GM15510 (cell line): ENCODE measurements around the gene SNX21.

ENCODE experiments used
- POLR2A ChIP-seq: IDR thresholded peaks from 3 replicates; pipeline ENCODE4 v1.6.1; 2011; ENCODE audit warnings: borderline replicate concordance; ENCODE audit not compliant: insufficient read length; ENCODE audit errors: extremely low read depth

The SNX21 gene

DNA sequence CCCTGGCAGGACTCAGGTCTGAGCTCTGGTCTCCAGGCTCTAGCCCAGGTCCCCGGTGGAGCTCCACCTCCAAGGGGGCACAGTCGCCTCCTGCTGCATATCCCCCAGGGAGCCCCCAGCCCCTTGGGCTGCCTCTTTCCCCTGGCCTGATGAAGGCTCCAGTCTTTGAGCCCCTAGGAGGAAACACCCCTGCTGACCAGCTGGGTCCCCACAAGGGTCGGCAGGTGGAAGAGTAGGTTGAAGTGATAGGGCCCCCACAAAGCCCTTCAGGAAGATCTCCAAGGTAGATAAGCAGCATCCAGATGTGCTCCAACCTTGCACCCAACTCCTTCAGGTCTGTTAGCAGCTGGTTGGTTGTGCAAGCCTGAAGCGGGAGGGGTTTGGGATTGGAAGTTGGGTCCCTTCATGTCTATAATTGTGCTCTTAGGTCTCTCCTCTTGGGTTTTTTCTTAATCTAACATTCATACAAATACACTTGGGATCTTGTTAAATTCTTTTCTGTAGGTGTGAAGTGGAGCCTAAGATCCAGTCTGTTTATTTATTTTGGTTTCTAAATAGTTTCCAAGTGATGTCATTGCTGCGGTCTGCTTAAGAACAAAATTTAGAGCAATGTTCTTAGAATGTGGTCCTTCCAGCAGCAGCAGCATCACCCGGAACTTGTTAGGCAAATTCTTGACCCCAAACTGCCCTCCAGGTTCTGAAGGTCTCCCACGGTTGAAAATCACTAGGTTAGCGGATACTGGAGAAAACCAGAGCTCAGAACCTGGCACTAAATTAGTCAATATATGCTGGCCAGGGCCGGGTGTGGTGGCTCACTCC is 16.0 kb upstream of the SNX21 start:
- TF ChIP-seq POLR2A: no peak

GRCh38 chr20:45818239-45818638 is 15.4 kb upstream of the SNX21 start:
- TF ChIP-seq POLR2A: no peak

- no peak for TF ChIP-seq POLR2A
Observed at GRCh38 chr20:45819466-45819865, 14.1 kb upstream of the SNX21 start.

- no peak for TF ChIP-seq POLR2A
Observed at GRCh38 chr20:45821947-45822346, 11.7 kb upstream of the SNX21 start.

DNA sequence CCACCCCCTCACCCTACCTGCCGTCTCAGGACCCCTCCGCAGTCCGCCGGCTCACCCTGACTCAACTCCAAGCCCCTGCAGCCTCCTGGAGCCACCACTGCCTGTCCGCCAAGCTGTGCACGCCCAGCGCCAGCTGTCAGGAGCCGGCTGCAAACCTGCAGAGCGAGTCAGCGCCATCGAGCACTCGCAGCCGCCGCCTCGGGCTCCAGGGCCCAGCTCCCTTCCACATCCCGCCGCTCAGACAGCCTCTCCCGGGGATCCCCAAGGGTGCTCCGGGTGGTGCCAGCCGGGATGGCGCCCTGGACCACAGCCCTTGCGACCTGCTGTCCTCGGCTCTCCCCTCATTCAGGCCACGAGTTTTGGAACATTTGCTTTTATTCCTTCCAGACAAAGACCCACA is 10.7 kb upstream of the SNX21 start:
- no peak for TF ChIP-seq POLR2A

DNA sequence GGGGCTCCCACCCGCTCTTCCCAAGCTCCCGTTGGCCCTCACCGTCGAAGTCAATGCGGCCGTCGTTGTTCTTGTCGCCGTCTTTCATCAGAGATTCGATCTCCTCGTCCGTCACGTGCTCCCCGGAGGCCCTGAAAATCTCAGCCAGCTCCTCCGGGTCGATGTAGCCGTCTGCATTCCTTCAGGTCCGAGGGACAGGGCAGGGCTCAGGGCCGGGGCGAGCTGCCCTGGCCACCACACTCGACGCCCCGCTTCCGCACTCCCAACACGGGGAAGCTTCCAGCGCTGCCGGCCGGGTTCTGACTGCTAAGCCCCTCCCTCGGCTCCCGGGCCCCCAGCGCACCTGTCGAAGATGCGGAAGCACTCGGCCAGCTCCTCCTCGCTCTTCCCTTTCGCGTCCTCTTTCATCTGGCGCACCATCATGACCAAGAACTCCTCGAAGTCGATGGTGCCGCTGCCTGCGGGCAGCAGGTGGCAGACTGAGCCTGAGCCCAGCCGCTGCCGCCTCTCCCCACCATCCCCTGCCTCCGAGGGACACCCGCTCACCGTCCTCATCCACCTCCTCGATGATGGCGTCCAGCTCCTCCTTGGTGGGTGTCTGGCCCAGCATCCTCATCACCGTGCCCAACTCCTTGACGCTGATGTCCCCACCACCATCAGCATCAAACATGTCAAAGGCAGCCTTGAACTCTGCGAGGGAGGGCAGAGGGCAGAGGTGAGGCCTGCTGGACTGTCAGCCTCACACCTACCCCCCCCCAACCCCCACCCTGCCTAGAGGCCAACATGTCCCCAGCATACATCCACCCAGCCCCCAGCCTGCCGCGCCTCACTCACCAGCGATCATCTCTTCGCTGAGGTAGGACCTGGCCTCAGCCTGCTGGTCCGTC is 9.4 kb upstream of the SNX21 start:
- no peak for TF ChIP-seq POLR2A

DNA sequence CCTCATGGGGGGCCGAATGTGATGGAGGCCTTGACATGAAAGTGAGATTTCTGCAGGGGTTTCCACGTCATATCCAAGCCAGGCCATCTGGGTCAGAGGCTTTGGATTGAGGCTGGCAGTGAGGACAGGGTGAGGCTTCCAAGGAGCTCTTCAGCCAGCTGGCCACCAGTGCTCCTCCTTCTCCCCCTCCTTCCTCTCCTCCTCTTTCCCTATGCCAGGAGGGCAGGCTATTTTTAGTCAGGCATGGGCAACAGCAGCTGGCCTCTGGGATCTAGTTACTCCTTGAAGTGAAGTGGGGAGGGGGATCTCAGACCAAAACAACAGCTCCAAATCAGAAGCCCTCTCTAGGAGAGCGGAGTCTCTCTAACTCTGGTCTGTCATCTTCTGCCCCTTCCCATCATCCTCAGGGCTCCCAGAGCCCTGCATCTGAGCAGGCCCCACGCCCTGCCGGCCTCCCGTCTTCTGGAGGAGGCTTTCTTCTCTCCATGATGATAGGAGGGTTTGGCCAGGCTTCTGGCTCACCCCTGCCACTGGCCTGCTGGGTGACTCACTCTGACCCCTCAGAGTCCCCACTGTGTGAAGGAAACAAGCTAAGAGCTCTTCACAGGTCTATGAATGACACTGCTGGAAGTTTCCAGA is 7.1 kb upstream of the SNX21 start:
- no peak for TF ChIP-seq POLR2A

DNA sequence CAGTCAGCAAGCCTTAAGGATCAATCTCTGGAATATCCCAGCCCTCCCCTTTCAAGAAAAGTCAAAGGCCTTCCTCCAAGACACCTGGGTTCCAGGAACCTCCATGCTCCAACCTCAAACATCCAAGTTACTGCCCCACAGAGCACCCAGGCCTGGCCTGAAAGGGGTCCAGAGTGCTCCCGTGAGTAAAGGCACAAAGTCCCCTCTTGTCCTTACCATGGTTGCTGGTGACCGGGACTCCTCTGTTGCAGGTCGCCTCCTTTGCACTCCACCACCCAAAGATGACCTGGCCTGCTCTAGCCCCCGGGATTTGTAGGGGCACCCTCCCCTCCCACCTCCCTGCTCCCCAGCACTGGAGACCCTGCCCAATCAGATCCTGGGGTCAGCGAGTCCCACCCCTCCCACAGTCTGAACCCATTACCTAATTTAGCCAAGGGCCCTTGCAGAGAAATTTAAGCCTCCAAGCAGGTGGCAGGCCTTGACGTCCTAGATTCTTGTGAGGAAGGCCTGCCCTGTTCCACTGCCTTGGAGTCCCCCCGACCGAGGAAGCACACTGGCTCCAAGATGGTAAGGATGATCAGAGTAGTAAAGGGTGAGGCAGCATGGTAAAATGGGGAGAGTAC is 6.5 kb upstream of the SNX21 start, which contains the start of gene TNNC2:
TNNC2 (minus strand) TSS at position 283 of the 623 bp plus-strand sequence; CDS start at position 219, 64 bp downstream.
- no peak for TF ChIP-seq POLR2A

DNA sequence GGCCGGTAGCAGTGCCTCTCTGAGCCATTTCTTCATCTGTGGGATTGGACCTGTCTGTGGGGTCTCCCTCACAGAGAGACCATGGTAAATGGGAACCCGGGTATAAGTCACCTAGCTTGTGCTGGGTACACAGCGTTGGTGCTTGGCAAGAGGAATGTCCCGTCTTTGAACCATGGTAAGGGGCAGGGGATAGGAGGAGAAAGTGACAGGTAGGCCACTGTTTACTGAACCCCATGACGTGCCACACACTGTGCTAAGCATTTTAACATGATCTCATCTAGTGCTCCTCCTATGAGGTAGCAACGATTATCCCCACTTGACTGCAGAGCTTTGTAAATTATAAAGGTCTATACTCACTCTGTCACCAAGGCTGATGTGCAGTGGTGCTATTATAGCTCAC is 5.9 kb upstream of the SNX21 start:
- TF ChIP-seq POLR2A: no peak

- no peak for TF ChIP-seq POLR2A
Observed at GRCh38 chr20:45828589-45828988, 5.0 kb upstream of the SNX21 start.

DNA sequence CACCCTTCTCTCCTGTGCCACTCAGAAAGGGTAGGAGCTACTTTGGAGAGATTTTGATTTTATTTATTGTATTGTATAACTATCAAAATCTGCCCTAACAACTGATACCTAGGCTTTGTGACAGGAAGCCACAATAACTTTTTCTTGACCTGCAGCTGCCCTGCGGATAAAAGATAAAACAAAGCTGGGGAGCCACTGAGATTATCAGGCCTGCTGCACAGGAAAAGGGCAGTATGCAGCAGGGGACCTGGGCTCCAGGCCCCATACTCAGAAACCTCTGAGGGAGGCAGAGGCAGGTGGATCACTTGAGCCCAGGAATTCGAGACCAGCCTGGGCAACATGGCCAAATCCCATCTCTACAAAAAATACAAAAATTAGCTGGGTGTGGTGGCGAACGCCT is 980 bp upstream of the SNX21 start:
- TF ChIP-seq POLR2A: no peak

- TF ChIP-seq POLR2A: no peak
Observed at GRCh38 chr20:45833883-45834796, 541 bp downstream of the SNX21 start.

GRCh38 chr20:45834797-45835161 is 1.2 kb downstream of the SNX21 start:
- TF ChIP-seq POLR2A: no peak

DNA sequence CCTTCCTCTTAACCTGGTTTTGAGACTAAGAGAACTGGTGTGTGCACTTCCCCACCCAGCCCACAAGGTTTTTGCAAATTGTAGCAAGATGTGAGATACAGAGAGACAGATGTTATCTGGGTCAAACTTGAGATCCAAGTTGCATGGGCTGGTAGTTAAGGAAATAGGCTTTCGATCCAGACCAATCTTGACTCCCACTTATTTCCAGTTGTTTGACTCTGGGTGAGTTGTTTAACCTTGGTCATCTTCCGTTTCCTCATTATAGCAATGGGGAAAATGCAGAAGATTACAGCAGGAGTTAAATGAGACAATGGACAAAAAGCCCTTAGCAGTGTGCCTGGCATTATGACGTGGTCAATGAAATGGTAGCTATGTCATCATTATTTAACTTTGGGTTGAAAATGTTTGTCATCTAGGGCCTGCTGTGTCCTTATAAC is 1.7 kb downstream of the SNX21 start:
- no peak for TF ChIP-seq POLR2A

DNA sequence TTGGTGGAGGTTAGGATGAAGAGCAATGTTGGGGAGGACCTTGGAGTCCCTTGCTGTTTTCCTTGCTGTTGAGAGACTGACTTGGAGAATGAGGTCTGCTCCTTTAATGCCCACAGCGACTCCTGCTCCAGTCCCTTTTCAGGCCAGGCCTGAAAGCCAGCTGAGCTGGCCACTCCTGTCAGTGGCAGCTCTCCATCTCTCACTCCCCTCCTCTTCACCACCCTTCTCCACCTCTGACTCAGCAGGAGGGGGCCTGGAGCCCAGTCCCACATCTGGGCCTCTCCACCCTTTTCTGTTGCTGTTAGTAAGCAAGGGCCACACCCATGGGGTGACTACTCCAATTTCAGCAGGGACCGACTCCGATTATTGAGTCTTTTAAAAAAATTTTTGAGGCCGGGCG is 2.2 kb downstream of the SNX21 start:
- no peak for TF ChIP-seq POLR2A

DNA sequence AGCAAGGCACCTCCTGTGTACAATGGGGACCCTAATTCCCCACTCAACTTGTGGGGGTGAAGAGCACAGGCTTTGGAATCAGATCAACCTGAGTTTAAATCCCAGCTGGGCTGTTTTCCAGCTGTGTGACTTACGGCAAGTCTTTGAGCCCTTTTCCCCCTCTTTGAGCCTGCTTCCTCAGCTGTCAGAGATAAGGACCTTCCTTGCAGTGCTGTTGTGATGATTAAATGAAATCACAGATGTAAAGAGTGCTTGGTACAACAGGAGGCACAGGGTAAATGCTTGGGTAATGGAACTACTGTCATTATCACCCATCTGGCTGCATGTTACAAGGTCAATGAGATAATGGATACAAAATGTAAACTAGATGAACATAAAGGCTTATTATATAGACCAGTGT is 3.2 kb downstream of the SNX21 start:
- no peak for TF ChIP-seq POLR2A
